Astrocyte (in vitro differentiated cells and primary cell): Measurements from ENCODE around the gene TNNC2. TPM values are rescaled to one million over a fixed set of nuclear protein-coding genes. Genes with fewer than 3 reads are reported as not detected.

Source experiments
- DNase-seq: peaks from one replicate; pipeline ENCODE4 v3.0.0-alpha.2; 2010; ENCODE audit warnings: low read depth
- FAIRE-seq: peaks from 2 replicates; lab custom pipeline; 2011; peaks lifted over from hg19 to GRCh38; lab: Jason Lieb, UNC
- H2AFZ ChIP-seq: 2 replicates; pipeline ENCODE4 v1.6.0; 2012; ENCODE audit warnings: low read depth, low read length, inconsistent platforms
- H3K27ac ChIP-seq: 2 replicates; pipeline ENCODE4 v1.5.1; 2011; ENCODE audit warnings: low read depth, low read length, inconsistent platforms
- H3K27me3 ChIP-seq: 2 replicates; pipeline ENCODE4 v1.6.0; 2011; ENCODE audit warnings: low read length, inconsistent platforms; ENCODE audit not compliant: insufficient read depth
- H3K36me3 ChIP-seq: 2 replicates; pipeline ENCODE4 v1.5.1; 2011; ENCODE audit warnings: low read length, inconsistent platforms; ENCODE audit not compliant: insufficient read depth
- H3K4me1 ChIP-seq: 2 replicates; pipeline ENCODE4 v1.5.1; 2011; ENCODE audit warnings: low read length, inconsistent platforms; ENCODE audit not compliant: insufficient read depth
- H3K4me2 ChIP-seq: 2 replicates; pipeline ENCODE4 v1.6.0; 2012; ENCODE audit warnings: low read length, inconsistent platforms
- H3K4me3 ChIP-seq: 2 replicates; pipeline ENCODE4 v1.5.1; 2011; ENCODE audit warnings: low read depth, mild to moderate bottlenecking, low read length, inconsistent platforms; ENCODE audit not compliant: insufficient read depth
- H3K79me2 ChIP-seq: 2 replicates; pipeline ENCODE4 v1.6.0; 2012; ENCODE audit warnings: mild to moderate bottlenecking, low read length, inconsistent platforms; ENCODE audit not compliant: insufficient read depth
- H3K9ac ChIP-seq: 2 replicates; pipeline ENCODE4 v1.6.0; 2012; ENCODE audit warnings: mild to moderate bottlenecking, low read length, inconsistent platforms
- H3K9me3 ChIP-seq: 2 replicates; pipeline ENCODE4 v1.5.1; 2012; ENCODE audit warnings: low read depth, mild to moderate bottlenecking, low read length, inconsistent platforms; ENCODE audit not compliant: insufficient read depth
- H4K20me1 ChIP-seq: 2 replicates; pipeline ENCODE4 v1.6.0; 2012; ENCODE audit warnings: low read length, inconsistent platforms; ENCODE audit not compliant: insufficient read depth
- H3K27ac Mint-ChIP-seq: one replicate; pipeline ENCODE4 v1.8.0; 2021; ENCODE audit warnings: mild to moderate bottlenecking, mixed read lengths; ENCODE audit not compliant: unreplicated experiment
- H3K27me3 Mint-ChIP-seq: one replicate; pipeline ENCODE4 v1.8.0; 2021; ENCODE audit warnings: low read depth, mixed read lengths; ENCODE audit not compliant: unreplicated experiment
- H3K36me3 Mint-ChIP-seq: one replicate; pipeline ENCODE4 v1.8.0; 2021; ENCODE audit warnings: low read depth, mixed read lengths; ENCODE audit not compliant: unreplicated experiment
- H3K4me1 Mint-ChIP-seq: one replicate; pipeline ENCODE4 v1.8.0; 2021; ENCODE audit warnings: low read depth, mixed read lengths; ENCODE audit not compliant: unreplicated experiment
- H3K4me3 Mint-ChIP-seq: one replicate; pipeline ENCODE4 v1.8.0; 2021; ENCODE audit warnings: mild to moderate bottlenecking, moderate library complexity, mixed read lengths; ENCODE audit not compliant: unreplicated experiment
- H3K9me3 Mint-ChIP-seq: one replicate; pipeline ENCODE4 v1.8.0; 2021; ENCODE audit warnings: mild to moderate bottlenecking, mixed read lengths; ENCODE audit not compliant: unreplicated experiment
- CTCF ChIP-seq: IDR thresholded peaks from 2 replicates; pipeline ENCODE4 v1.5.1; 2011; ENCODE audit warnings: low read depth, mild to moderate bottlenecking, inconsistent platforms, low read length, moderate library complexity; ENCODE audit not compliant: insufficient read depth
- EZH2 ChIP-seq: IDR thresholded peaks from 2 replicates; pipeline ENCODE4 v1.6.1; 2012; ENCODE audit warnings: mild to moderate bottlenecking, low read length, inconsistent platforms; ENCODE audit not compliant: insufficient read depth
- total RNA-seq: library from RNA; stranded (reverse); gene quantifications from 2 replicates; pipeline ENCODE4 v1.2.1, GENCODE V29; 2021

TNNC2 gene
- total RNA-seq, 1 donor from 2014 or later: not detected

GRCh38 chr20:45783656-45784294 is 43.3 kb downstream of the TNNC2 start:
- H3K27me3 Mint-ChIP-seq: peaks cover 1% of the 10 kb centered on the region
- Histone ChIP-seq H3K27ac (no peak overlapping the region), H2AFZ (no peak overlapping the region)

GRCh38 chr20:45782890-45783289 is 44.2 kb downstream of the TNNC2 start:
- Histone ChIP-seq H3K79me2 (no peaks in the 10 kb centered on the region), H3K36me3 (no peaks in the 10 kb centered on the region), H3K9me3 (no peaks in the 10 kb centered on the region), H2AFZ (no peak overlapping the region), H3K9ac (no peak overlapping the region), H3K27ac (no peak overlapping the region), H3K4me1 (peaks cover 46% of the 10 kb centered on the region), H3K4me3 (no peak overlapping the region), H3K4me2 (peak overlapping the region; percentile 9), H4K20me1 (no peaks in the 10 kb centered on the region), H3K27me3 (no peaks in the 10 kb centered on the region)
- Mint-ChIP-seq H3K9me3 (peaks cover 4% of the 10 kb centered on the region), H3K36me3 (no peaks in the 10 kb centered on the region), H3K4me3 (no peak overlapping the region), H3K27ac (peak overlapping the region; percentile 58), H3K27me3 (no peaks in the 10 kb centered on the region), H3K4me1 (peaks cover 46% of the 10 kb centered on the region)
- TF ChIP-seq CTCF: no peak
- no peak for TF ChIP-seq EZH2
- FAIRE-seq (no peak), DNase-seq (no peak)

More at GRCh38 chr20:45783656-45784294, 43.3 kb downstream of the TNNC2 start:
- H3K4me1 ChIP-seq: peaks cover 39% of the 10 kb centered on the region
- no peak overlapping the region for H3K27ac Mint-ChIP-seq
- H3K36me3 ChIP-seq: no peaks in the 10 kb centered on the region
- H3K79me2 ChIP-seq: no peaks in the 10 kb centered on the region
- TF ChIP-seq CTCF (no peak), EZH2 (no peak)
- H3K9me3 ChIP-seq: no peaks in the 10 kb centered on the region
- H3K36me3 Mint-ChIP-seq: no peaks in the 10 kb centered on the region
- H3K4me3 Mint-ChIP-seq: no peak overlapping the region
- no peaks in the 10 kb centered on the region for H3K27me3 ChIP-seq
- H3K4me2 ChIP-seq: no peak overlapping the region
- peaks cover 39% of the 10 kb centered on the region for H3K4me1 Mint-ChIP-seq
- no peak for DNase-seq
- peaks cover 4% of the 10 kb centered on the region for H3K9me3 Mint-ChIP-seq
- no peaks in the 10 kb centered on the region for H4K20me1 ChIP-seq
- no peak for FAIRE-seq
- H3K9ac ChIP-seq: no peak overlapping the region
- no peak overlapping the region for H3K4me3 ChIP-seq

GRCh38 chr20:45781391-45781931 is 45.7 kb downstream of the TNNC2 start:
- Mint-ChIP-seq H3K36me3 (no peaks in the 10 kb centered on the region), H3K4me1 (peaks cover 48% of the 10 kb centered on the region), H3K27ac (peak overlapping the region; percentile 99), H3K9me3 (peaks cover 4% of the 10 kb centered on the region), H3K27me3 (no peaks in the 10 kb centered on the region), H3K4me3 (peak overlapping the region; percentile 52)
- Histone ChIP-seq H4K20me1 (no peaks in the 10 kb centered on the region), H3K4me1 (peaks cover 48% of the 10 kb centered on the region), H3K27me3 (no peaks in the 10 kb centered on the region), H3K4me2 (peak overlapping the region; percentile 51), H3K79me2 (no peaks in the 10 kb centered on the region), H3K4me3 (no peak overlapping the region), H3K9me3 (no peaks in the 10 kb centered on the region), H3K36me3 (no peaks in the 10 kb centered on the region), H3K9ac (peak overlapping the region; percentile 86), H2AFZ (no peak overlapping the region), H3K27ac (peak overlapping the region; percentile 99)
- no peak for FAIRE-seq
- TF ChIP-seq EZH2 (no peak), CTCF (no peak)
- DNase-seq: peak; percentile 95
